Stimulated activated CD8-positive, alpha-beta memory T cell treated with anti-CD3 and anti-CD28 coated beads, Interleukin-4, amount 100 ng/mL, for 1 hour (primary cell): Measurements from ENCODE around the gene CHST4.
"Not testable (repeated sequence)": the region's sequence is repeated elsewhere in the genome, so short reads cannot be mapped to it uniquely, and the experiment has no call there.

ENCODE experiments used
- DNase-seq, 2 donors: peaks; one replicate each; pipeline ENCODE4 v3.0.0-alpha.2; 2020; ENCODE audit warnings: low read depth in 2 of 2, low spot score in 1 of 2

Gene CHST4

DNA sequence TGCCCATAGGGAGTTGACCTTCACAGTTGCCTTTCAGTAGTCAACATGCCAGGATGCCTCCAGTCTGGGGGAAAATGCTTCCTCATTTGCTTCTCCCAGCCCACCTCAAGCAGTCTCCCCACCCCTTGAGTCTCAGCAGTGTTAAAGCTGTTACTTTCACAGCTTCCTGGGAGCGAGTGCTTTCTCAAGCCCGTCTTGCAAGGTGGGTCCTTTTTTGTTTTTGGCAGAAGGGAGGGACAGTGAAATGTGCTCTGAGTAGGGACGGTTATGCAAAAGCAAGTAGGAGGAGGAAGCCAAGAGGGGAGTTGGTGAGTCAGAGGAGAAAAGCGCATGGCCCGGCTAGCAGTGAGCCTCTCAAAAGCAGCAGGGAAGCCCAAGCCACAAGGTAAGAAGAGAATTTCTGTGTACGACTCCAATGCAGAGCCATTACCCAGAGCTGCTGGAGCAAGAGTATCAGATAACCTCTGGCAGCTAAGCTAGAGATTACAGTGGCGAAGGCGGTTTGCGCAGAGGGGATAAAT lies at the start of gene CHST4:
TSS of gene CHST4 (plus strand) at position 316 of the 521 bp plus-strand sequence. CDS start 10,252 bp downstream, outside the sequence.
- DNase-seq, result no peak

DNA sequence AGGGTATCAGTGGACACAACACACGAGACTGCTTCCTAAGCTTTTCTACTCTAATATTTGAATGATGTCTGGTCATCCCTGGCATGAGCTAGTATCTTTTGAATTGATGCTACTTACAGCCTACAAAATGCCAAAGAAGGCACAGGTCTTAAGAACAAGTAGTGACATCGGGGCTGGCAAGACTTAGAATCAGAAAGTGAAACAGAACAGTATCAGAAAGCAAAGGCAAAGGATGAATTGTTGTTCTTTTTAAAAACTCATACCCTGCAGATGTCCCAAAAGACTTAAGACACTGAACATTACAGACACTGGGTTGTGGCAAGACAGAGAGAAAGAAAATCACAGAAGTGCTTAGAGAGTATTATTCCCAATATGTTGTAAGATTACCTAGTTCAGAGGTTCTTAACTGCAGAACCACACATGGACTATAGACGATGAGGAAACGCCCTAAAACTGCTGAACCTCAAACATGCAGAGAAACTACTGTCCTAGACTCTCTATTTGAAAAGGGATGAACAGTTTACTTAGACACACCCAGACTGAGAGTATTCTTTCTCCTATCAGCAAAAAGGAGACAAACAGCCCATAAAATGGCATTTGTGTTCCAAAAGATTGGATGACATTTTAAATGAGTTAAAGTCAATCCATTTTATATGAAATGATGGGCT lies 49.6 kb upstream of the CHST4 start:
- DNase-seq, result no peak

DNA sequence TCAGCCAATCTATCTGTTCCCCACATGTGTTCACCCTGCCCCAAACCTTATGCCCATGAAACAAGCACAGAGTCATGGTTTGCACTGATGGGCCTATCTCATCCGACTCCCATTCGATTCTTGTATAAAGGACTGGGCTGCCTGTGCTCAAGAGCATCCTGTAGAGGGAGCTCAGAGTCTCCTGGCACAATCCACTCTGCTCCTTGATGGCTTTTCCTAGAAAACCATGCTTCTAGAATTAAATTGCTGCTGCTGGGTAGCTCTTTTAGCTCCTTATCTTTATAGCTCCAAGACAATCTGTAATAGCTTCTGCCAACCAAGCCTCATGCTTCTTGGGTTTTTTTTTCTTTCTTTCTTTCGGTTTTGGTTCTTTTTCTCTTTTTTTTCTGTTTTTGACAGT lies 46.8 kb upstream of the CHST4 start:
- no peak for DNase-seq

DNA sequence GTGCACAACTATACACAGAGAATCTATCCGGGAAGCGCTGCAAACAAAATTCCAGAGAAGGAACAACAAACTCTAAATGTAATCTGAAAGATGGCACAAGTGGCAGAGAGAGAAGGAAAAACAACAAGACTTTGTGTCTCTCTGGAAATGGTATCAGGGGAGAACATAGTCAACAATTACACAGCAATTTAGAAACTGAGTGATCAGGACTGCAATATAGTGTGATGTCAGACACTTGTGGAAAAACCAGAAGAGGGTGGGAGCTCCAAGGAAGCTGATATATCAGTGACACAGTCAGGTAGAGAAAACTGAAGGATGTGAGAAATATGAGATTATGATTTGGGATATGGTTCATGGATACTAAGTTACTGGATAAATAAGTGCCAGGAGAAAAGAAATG lies 45.3 kb upstream of the CHST4 start:
- DNase-seq, result no peak

DNA sequence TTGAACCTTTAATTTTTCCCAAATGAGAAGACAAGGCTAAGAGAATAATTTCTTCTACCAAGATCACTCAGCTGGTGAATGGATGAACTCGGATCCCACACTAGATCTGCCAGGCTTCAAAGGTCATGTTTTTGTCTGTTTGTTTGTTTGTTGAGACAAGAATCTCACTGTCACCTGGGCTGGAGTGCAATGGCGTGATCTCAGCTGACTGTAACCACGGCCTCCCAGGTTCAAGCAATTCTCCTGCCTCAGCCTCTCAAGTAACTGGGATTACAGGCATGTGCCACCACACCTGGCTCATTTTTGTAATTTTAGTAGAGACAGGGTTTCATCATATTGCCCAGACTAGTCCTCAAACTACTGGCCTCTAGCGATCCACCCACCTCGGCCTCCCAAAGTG lies 43.7 kb upstream of the CHST4 start:
- no peak for DNase-seq

DNA sequence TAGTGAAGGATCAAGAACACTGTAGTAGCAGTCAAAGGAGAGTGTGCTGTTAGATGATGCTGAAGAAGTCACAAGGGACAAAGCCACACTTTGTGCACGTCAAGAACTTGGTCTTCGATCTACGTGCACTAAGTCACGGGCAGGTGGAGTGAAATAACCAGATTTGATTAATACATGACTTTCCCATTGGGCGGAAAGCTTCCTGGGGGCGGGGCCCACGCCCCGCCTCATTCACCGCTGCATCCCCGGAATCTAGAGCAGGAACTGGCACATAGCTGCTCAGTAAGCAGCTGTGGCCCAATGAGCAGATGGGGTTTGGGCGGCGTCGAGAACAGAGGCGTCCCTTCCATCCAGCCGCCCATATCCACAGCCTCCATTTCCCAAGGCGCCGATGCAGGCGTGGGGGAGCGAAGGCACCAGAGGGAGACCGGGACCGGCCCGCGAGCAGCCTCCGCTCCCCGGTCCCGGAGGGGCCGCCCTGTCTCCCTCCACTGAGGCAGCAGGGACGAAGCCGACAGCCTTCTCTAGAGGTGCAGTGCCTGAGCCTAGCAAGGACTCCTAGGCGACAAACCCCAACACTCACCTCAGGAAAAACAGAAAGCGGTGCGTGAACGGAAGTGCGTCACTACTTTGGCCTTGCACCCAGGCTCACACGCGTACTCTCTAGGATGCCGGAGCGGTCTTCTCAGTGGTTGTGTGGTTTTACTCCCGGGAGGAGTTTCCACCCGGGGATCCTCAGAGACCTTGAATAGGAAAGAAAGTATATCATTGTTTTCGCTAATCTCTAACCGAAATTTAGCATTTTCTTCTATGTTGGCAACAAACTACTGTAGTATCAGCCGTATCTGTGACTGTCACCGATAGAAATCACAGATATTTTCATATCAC lies 42.0 kb upstream of the CHST4 start:
- peak; percentile 37 to 66 for DNase-seq

DNA sequence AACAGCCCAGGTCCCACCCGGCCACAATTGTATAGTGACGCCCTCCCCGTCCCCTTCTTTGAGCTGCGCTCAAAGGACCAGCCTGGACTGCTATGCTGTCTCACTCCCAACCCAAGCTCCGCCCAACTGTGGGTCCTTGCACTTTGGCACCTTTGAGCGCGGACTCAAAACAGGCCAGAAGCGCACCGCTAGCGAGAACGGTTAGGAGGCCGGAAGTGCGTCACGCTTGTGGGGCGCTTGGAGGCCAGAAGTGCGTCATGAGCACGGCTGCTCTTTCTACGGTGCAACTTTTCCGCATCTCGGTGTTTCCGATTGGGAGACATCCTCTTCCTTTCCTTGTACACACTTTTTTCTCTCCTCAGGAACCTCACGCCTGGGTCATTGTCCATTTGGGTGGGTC lies 37.1 kb upstream of the CHST4 start, which contains the start of gene ZNF19:
TSS of gene ZNF19 (minus strand) at position 203 of the 400 bp plus-strand sequence. CDS start 7,210 bp downstream, outside the sequence.
- no peak for DNase-seq

DNA sequence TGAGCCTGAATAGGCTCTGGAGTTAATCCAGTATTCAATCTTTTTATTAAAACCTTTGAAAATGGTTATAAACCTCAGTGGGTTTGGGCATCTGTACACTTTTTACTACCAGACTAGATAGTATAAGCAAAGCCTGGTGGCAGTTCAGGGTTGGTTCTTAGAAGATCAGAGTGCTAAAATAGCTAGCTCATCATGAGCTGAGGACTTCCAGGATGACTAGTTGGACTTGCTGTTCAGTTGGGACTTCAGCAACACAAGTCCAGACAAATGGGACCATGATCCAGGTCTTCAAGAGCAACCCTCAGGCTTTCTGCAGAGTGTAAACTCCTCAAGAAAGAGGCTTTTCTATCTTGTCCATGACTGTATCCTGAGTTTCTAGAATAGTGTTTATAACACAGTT lies 35.9 kb upstream of the CHST4 start:
- DNase-seq, result no peak

DNA sequence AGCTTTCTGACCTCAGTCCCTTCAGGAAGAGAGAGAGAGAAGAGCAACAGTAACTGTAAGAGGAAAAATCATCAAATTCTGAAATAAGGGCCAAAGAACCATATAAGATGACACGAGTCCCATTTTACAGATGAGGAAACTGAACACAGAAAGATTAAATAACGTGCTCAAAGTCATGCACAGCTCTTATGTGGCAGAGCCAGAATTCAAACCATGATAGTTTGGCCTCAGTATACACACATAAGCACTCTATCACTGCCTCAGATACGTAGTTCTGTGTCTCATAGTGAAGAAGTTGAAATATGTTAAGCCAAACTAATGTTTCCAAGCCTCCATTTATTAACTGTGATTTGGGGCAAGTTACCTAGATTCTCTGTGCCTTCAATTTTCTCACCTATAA lies 35.2 kb upstream of the CHST4 start:
- no peak for DNase-seq

DNA sequence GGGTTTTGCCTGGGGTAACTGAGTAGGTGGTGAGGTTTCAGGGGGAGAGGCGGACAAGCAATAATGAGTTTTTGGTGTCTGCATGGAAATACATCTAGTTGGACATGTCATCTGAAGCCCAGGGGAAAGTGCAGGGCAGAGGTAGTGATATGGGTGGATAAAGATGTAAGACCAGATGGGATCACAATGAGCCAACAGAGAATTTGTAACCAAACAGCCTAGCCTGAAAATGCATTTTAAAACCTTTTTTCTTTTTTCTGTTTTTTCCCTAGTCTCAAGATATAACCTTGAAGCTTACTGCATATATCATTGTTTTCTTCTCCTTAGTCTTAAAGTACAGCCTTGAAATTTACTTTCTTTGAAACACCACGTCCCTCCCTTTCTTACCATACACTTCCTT lies 33.4 kb upstream of the CHST4 start:
- no peak for DNase-seq

DNA sequence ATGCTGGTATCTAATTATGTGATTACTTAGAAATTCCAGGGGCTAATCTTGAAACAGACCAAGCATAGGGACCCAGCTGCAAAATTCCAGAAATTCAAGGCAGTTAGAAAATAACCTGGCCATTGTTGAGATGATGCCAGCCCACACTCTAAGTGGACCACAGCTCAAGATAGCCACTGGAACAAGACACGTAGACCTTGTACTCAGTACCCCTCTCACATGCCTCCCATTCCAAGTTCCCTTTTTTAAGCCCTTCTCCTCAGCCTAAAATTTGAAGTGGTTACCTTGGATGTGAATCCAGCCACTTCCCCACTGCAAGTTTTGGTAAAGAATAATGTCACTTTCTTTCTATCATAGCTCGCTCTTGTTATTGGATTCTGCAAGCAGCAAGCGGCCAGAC lies 33.0 kb upstream of the CHST4 start:
- no peak for DNase-seq

DNA sequence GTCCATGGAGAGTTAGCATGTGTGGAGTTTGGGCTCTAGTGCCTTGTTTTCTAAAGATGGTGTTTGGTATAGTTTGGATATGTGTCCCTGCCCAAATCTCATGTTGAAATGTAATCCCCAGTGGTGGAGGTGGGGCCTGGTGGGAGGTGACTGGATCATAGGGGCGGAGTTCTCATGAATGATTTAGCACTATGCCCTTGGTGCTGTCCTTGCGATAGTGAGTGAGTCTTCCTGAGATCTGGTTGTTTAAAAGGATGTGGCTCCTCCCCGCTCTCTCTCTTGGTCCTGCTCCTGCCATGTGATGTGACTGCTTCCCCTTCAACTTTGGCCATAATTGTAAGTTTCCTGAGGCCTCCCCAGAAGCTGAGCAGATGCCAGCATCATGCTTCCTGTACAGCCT lies 28.2 kb upstream of the CHST4 start:
- no peak for DNase-seq

DNA sequence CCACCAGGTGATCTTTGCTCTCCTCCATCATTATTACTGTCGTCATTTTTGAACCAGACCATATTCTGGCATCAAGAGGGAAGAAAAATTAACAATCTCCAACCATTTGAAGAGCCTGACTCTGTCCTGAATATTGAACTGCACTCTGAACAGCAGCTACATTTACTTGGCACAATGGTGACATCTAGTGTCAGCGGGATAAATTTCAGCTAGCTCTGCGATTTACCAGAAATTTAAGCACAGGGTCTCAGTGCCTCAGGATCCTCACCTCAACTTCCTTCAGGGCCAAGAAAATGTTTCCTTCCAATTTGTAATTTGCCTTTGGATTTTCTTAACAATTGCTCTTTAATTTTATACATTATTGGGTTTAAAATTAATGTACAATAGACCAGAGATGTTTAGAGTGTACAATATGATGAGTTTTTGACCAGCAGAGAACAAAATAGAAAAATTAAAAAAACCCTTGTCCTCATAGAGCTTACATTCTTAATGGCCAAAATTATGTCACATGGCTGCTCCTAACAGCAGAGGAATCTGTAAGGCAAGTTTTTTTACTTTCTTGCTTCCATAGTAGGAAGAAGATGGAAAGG lies 26.4 kb upstream of the CHST4 start:
- peak in 1 of 2 donors; percentile 2 for DNase-seq

DNA sequence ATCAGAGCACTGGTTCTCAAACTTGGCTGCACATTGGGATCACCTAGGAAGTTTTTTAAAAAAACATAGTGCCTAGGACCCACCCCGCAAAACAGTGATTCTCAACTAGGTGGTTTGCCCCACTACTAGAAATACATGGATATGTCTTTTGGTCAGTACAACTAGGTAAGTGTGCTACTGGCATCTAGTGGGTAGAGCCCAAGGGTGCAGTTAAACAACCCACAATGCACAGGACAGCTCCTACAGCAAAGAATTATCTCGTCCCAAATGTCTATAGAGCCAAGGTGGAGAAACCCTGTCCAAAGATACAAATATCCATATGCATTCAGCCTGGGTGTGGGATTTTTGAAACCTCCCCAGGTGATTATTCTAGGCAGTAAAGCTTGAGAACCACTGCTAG lies 25.3 kb upstream of the CHST4 start:
- no peak for DNase-seq

DNA sequence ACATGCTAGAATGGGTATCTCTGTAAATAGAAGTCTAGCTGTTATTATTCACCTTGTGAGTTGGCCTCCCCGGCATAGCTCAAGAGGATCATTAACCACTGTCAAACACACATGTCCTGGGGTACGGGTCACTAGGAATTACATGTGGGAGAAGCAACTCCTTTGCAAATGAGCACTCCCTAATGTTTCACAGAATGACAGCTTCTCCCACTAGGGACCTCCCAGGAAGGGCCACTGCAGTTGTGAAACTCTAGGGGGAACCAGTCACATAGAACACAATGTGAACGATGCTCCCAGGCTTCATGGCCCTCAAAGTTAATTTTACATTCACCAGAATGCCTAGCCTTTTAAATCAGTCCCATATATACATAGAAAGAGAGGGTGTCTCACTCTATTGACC lies 24.7 kb upstream of the CHST4 start:
- no peak for DNase-seq

DNA sequence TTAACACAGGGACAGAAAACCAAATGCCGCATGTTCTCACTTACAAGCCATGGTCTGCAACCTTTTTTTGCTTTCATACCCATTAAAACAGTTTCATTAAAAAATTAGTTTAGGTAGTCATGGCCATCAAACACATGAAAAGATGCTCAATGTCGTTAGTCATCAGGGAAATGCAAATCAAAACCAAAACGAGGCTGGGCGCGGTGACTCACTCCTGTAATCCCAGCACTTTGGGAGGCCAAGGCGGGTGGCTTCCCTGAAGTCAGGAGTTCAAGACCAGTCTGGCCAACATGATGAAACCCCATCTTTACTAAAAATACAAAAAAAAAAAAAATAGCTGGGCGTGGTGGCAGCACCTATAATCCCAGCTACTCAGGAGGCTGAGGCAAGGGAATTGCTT lies 22.2 kb upstream of the CHST4 start:
- not testable (repeated sequence) for DNase-seq

DNA sequence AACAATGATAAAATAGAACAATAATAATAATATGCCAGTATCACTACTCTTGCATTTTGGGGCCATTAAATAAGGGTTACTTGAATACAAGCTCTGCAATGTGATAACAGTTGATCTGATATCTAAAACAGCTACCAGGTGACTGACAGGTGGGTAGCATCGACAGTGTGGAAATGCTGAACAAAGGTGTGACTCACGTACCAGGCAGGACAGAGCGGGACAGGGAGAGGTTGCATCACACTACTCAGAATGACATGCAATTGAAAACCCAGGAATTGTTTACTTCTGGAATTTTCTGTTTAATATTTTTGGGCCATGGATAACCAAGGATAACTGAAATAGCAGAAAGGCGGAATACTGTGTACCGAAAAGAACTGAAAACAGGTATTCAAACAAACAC lies 21.3 kb upstream of the CHST4 start:
- no peak for DNase-seq

DNA sequence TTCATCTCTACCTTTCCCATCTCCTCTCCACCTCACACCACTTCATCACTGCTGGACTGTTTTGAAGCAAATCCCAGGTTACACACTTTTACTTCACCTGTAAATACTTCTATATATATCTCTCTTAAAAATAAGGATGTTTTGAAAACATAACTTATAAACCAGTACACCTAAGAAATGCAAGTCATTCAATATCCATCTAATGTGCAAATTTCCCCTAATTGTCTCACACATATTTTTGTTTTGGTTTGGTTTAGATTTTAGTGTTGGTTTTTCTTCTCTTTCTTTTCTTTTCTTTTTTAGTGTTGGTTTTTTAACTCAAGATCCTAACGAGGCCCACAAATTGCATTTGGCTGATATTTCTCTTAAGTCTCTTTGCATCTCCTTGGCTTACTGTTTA lies 19.2 kb upstream of the CHST4 start:
- no peak for DNase-seq

DNA sequence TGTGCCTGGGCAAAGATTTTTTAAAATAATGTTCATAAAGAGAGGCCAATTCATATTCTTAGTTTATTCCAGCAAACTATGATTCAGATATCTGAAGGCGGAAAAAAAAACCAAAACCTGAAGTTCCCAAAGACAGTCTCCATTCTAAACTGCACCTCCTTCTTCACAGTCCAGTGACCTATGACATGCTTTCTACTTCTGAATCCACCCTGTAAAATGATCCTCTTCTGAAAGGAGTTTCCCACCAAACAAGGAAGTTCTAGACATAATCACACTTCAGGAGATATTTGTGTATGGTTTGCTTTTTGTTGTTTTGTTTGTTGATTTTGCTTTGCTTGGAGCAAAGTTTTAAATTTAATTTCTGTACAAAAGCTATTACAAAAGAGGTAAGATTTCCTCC lies 12.9 kb upstream of the CHST4 start:
- no peak for DNase-seq

DNA sequence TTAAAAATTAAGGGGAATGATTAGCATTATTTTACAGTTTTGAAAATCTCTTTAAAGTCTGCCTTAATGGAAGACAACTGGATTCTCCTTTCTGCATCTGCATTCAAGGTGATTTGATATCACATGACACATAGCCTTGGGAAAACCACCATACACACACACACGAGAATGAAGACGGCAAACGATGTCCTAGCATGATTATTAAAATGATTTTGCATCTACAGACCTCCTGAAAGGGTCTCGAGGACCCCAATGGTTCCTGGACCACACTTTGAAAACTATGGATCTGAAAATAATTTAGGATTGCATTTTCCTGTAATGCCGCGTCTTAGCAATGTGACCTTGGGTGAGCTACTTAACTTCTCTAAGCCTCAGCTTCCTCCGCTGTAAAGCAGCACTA lies 11.8 kb upstream of the CHST4 start:
- no peak for DNase-seq

DNA sequence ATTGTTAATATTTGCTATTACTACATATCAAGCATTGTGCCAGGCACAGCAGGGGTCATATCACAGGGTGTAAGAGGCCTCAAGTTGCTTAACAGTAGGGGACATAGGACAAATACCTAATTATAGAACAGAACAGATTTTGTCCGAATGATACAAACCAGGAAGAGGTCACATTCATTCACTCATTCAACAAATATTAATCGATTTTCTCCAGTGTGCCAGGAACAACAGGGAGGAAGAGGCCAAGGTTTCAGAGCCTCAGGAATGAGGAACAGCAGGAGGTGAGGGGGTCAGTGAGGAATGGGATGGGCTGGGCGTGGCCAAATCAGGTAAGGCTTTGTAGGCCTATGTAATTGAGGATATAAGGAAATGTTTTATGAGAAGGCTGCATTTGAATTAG lies 11.2 kb upstream of the CHST4 start:
- no peak for DNase-seq

DNA sequence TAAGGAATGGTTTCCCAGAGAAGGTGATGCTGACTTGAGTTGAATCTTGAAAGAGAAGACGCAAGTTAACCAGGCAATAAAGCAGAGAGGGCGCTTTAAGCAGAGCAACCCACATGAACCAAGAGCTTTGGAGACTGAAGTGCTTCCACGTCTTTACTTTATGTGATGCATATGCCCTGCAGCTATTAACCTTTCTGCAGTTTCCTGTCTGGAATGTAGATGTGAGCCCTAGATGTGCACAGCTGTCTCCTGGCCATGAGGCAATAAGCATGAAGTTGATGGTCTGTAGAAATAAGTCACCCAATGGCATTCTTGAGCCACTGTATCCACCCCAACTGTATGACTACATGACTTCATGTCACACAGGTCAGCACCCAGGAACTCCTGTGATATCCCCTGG lies 5.7 kb upstream of the CHST4 start:
- DNase-seq, result no peak
